Measurements from ENCODE around the gene PTCD2. TPM values are rescaled to one million over a fixed set of nuclear protein-coding genes. Genes with fewer than 3 reads are reported as not detected.

Gene PTCD2
- total RNA-seq, 2 donors from 2014 or later = 8.9 to 10.2 TPM

DNA sequence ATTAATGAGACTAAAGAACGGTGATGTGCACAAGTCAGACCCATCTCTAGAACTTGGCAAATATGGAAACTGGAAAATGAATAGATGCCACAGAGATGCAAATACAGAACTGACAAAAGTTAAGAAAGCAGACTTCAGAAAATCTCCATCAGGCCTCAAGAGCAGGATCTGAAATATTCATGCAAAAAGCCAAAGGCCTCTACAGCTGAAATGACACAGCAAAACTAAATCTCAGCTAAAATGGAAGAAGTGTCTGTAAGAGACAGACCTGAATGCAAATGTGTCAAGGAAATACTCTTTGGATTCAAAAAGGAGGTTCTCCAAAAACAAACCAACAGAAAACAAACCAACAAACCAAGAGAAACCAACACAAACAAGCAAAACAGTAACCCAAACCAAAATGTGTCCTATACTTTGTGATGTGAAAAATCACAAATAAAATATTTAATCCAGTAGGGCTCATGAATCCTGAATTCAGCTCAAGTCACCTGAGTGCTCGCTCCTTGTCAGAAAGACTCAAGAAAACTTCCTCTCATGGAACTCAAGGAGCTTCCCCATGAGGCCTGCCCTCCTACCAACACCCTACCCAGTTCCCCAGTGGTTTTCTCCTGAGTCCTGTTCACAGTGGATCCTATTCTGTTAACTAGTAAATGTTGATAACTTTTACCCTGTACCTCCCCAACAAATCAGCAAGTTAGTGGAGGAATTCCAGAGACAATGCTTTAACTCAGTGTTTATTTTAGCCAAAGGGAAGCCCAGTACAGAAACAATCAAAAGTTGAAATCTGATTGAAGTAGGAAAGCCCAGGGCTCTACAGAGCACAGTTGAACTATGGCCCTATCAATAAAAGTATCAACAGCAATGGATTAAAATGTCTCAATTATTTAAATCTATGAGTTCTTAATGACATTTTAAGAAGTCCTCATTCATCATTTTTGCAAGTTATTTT, 14.7 kb upstream of the PTCD2 start:
- Histone ChIP-seq H3K27ac (peak overlapping the region; percentile 5 to 25), H3K9me3 (no peaks in the 10 kb centered on the region), H3K27me3 (replicated peaks; ENCODE audit: insufficient read depth) (no peaks in the 10 kb centered on the region), H3K4me1 (replicated peaks) (no peaks in the 10 kb centered on the region), H3K4me3 (no peak overlapping the region), H3K36me3 (no peaks in the 10 kb centered on the region)
- intact Hi-C loops (cut with DNase I) = loop anchor here (5.0 to 10.0 kb wide), 5 partner anchors 61 to 351 kb away; partner anchors contain the start of gene MAP1B
- TF ChIP-seq POLR2A (IDR thresholded peaks at IDR 0.05) = no peak
- no peak for TF ChIP-seq POLR2AphosphoS5 (IDR thresholded peaks at IDR 0.05)
- TF ChIP-seq, protein P1, sequence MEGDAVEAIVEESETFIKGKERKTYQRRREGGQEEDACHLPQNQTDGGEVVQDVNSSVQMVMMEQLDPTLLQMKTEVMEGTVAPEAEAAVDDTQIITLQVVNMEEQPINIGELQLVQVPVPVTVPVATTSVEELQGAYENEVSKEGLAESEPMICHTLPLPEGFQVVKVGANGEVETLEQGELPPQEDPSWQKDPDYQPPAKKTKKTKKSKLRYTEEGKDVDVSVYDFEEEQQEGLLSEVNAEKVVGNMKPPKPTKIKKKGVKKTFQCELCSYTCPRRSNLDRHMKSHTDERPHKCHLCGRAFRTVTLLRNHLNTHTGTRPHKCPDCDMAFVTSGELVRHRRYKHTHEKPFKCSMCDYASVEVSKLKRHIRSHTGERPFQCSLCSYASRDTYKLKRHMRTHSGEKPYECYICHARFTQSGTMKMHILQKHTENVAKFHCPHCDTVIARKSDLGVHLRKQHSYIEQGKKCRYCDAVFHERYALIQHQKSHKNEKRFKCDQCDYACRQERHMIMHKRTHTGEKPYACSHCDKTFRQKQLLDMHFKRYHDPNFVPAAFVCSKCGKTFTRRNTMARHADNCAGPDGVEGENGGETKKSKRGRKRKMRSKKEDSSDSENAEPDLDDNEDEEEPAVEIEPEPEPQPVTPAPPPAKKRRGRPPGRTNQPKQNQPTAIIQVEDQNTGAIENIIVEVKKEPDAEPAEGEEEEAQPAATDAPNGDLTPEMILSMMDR (IDR thresholded peaks at IDR 0.05) = no peak
- WGBS = 89% methylated on average over 2 of the region's 2 CpGs
- DNase-seq (ENCODE audit: low spot score) = no peak

DNA sequence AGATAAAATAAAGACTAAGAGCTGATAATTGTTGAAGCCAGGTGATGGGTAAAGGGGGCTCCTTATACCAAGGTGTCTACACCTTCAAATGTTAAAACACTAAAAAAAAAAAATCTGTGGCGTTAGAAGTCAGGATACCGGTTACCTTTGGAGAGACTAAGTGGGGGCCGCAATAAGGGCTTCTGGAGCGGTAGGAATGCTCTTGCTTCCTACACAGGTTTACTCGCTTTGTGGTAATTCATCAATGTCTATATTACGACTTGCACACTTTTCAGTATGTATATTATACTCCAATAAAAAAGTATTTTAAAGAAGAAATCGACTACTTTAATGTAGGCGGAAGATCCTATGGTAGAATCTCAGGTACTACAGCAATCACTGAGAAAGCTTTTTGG, 12.6 kb upstream of the PTCD2 start:
- no peak for DNase-seq (ENCODE audit: low spot score)
- intact Hi-C loops (cut with DNase I) = loop anchor here (5.0 to 10.0 kb wide), 5 partner anchors 63 to 353 kb away; partner anchors contain the start of gene MAP1B
- TF ChIP-seq POLR2A (IDR thresholded peaks at IDR 0.05) = no peak
- TF ChIP-seq POLR2AphosphoS5 (IDR thresholded peaks at IDR 0.05) = no peak
- TF ChIP-seq, protein P1 (IDR thresholded peaks at IDR 0.05) = no peak
- H3K36me3 ChIP-seq = no peaks in the 10 kb centered on the region
- H3K27ac ChIP-seq = peak overlapping the region; percentile 92 to 94
- H3K9me3 ChIP-seq = no peaks in the 10 kb centered on the region
- peak overlapping the region; percentile 60 to 65 for H3K4me3 ChIP-seq
- H3K4me1 ChIP-seq (replicated peaks) = no peaks in the 10 kb centered on the region
- H3K27me3 ChIP-seq (replicated peaks; ENCODE audit: insufficient read depth) = no peaks in the 10 kb centered on the region
- 1% methylated on average over 8 of the region's 8 CpGs for WGBS

DNA sequence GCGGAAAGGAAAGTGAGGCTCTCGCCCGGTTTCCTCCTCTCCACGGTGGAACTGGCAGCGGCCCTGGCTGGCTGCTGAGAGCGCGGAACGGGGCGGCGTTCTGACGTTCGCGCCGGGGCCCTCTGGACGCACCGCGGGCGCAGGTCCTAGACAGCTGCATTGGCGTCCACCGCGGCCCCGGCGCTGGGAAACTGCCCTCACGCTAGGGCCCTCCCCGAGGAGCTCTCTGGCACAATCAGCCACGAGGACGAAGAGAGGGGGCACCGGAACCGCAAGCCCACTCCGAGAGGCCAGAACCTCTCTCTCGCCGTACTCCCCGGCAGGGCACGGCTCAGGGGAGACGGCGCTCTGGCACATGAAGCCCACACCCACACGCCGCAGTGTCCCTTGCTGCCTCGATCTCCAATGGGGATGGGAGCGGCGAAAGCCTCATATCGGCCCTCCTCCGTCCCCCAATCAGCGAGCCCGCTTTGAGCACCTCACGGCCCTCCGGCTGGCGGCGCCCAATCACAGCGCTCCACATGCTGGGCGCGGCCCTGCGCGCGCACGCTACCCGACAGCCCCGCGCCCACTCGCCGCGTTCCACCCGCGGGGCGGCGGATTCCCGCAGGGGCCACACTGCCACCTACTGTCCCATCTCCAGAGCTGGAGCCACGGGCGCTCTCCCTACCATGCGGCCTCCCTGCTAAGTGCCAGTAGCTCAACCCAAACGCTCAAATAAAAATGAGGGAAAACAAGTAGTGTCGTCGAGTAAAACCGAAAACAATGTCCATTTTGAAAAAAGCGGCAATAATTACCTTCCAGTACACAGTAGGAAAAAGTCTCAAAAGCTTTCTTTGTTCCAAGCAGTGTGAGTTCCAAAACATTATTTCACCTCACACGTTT, 12.0 kb upstream of the PTCD2 start:
- no peaks in the 10 kb centered on the region for H3K4me1 ChIP-seq (replicated peaks)
- H3K27me3 ChIP-seq (replicated peaks; ENCODE audit: insufficient read depth) = no peaks in the 10 kb centered on the region
- peak overlapping the region; percentile 60 to 65 for H3K4me3 ChIP-seq
- no peaks in the 10 kb centered on the region for H3K9me3 ChIP-seq
- peak; percentile 95 for TF ChIP-seq POLR2AphosphoS5 (IDR thresholded peaks at IDR 0.05)
- peak; percentile 97 for TF ChIP-seq POLR2A (IDR thresholded peaks at IDR 0.05)
- TF ChIP-seq, protein P1 (IDR thresholded peaks at IDR 0.05) = peak; percentile 91 to 99 (median 97)
- H3K27ac ChIP-seq = peak overlapping the region; percentile 92 to 94
- H3K36me3 ChIP-seq = no peaks in the 10 kb centered on the region
- intact Hi-C loops (cut with DNase I) = loop anchor here (1.0 to 10.0 kb wide), 6 partner anchors 63 to 525 kb away; partner anchors contain the start of gene MAP1B
- DNase-seq (ENCODE audit: low spot score) = peak; percentile 98
- under 1% methylated on average over 72 of the region's 76 CpGs for WGBS

DNA sequence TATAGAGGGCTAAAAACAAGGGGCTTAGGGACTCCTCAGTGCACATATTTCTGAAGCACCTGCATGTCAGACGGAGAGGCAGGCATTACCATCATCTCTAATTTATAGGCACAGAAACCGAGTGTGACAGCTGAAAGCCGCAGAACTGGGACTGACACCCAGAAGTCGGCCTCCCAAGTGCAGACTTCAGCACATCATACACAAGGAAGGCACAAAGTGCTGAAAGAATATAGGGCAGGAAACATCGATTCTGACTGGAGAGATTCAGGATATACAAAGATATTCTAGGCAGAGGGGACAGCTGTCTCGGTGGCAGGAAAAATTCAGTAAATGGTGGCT, 11.4 kb upstream of the PTCD2 start:
- no peak overlapping the region for H3K4me3 ChIP-seq

More for the DNA sequence above, 11.4 kb upstream of the PTCD2 start:
- H3K4me1 ChIP-seq (replicated peaks) = no peaks in the 10 kb centered on the region
- H3K27ac ChIP-seq = peak overlapping the region in 1 of 2 donors; percentile 37
- DNase-seq (ENCODE audit: low spot score) = no peak
- TF ChIP-seq POLR2A (IDR thresholded peaks at IDR 0.05) = no peak
- TF ChIP-seq, protein P1 (IDR thresholded peaks at IDR 0.05) = no peak
- TF ChIP-seq POLR2AphosphoS5 (IDR thresholded peaks at IDR 0.05) = no peak
- H3K36me3 ChIP-seq = no peaks in the 10 kb centered on the region
- WGBS = 62% methylated on average over 6 of the region's 6 CpGs
- H3K27me3 ChIP-seq (replicated peaks; ENCODE audit: insufficient read depth) = no peaks in the 10 kb centered on the region
- no peaks in the 10 kb centered on the region for H3K9me3 ChIP-seq
- intact Hi-C loops (cut with DNase I) = loop anchor here (1.0 to 10.0 kb wide), 6 partner anchors 64 to 526 kb away; partner anchors contain the start of gene MAP1B
